Nephron (organoid): ENCODE data around the gene RBMS2.

ENCODE experiments used
- H3K27ac Mint-ChIP-seq, 3 experiments: 2 replicates each; pipeline ENCODE4 v1.8.0; 2020; ENCODE audit warnings: mixed read lengths in 3 of 3, mild to moderate bottlenecking in 2 of 3, moderate library complexity in 1 of 3
- H3K27me3 Mint-ChIP-seq: 2 replicates; pipeline ENCODE4 v1.8.0; 2021; ENCODE audit warnings: low read depth, mild to moderate bottlenecking, moderate library complexity, mixed read lengths
- H3K36me3 Mint-ChIP-seq: 2 replicates; pipeline ENCODE4 v1.8.0; 2020; ENCODE audit warnings: low read depth, mixed read lengths
- H3K4me1 Mint-ChIP-seq: 2 replicates; pipeline ENCODE4 v1.8.0; 2020; ENCODE audit warnings: mixed read lengths
- H3K4me3 Mint-ChIP-seq, 3 experiments: 2 replicates each; pipeline ENCODE4 v1.8.0; 2020; ENCODE audit warnings: mild to moderate bottlenecking in 3 of 3, mixed read lengths in 3 of 3, moderate library complexity in 2 of 3
- H3K9me3 Mint-ChIP-seq: 2 replicates; pipeline ENCODE4 v1.8.0; 2020; ENCODE audit warnings: mixed read lengths
- TF ChIP-seq, protein P1 (sequence below), 3 experiments: fragments of 200-600 bp; sonication (generic); IDR thresholded peaks; one replicate each; pipeline ENCODE4 v1.5.0; 2021; ENCODE audit warnings: antibody characterized with exemption in 3 of 3; ENCODE audit not compliant: unreplicated experiment in 3 of 3

Gene RBMS2

DNA sequence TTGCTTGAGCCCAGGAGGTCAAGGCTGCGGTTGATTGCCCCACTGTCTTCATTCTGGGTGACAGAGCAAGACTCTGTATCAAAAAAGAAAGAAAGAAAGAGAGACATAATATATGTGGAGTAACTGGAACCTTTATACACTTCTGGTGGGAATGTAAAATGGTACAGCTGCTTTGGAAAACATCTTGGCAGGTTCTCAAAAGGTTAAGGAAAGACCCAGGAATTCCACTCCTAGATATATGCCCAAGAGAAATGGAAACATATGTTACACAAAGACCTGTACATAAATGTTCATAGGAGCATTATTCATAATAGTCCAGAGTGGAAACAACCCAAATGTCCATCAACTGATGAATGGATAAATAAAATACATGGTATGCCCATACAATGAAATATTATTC, 7.2 kb downstream of the RBMS2 start:
- H3K4me1 Mint-ChIP-seq: peaks cover 42% of the 10 kb centered on the region
- no peak overlapping the region for H3K4me3 Mint-ChIP-seq
- peaks cover 5% of the 10 kb centered on the region for H3K36me3 Mint-ChIP-seq
- no peaks in the 10 kb centered on the region for H3K9me3 Mint-ChIP-seq
- TF ChIP-seq, protein P1, sequence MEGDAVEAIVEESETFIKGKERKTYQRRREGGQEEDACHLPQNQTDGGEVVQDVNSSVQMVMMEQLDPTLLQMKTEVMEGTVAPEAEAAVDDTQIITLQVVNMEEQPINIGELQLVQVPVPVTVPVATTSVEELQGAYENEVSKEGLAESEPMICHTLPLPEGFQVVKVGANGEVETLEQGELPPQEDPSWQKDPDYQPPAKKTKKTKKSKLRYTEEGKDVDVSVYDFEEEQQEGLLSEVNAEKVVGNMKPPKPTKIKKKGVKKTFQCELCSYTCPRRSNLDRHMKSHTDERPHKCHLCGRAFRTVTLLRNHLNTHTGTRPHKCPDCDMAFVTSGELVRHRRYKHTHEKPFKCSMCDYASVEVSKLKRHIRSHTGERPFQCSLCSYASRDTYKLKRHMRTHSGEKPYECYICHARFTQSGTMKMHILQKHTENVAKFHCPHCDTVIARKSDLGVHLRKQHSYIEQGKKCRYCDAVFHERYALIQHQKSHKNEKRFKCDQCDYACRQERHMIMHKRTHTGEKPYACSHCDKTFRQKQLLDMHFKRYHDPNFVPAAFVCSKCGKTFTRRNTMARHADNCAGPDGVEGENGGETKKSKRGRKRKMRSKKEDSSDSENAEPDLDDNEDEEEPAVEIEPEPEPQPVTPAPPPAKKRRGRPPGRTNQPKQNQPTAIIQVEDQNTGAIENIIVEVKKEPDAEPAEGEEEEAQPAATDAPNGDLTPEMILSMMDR (IDR thresholded peaks at IDR 0.05; ENCODE audit: unreplicated experiment in 3 of 3): no peak
- H3K27ac Mint-ChIP-seq: peak overlapping the region in 2 of 3 experiments; percentile 29 to 76
- H3K27me3 Mint-ChIP-seq: no peaks in the 10 kb centered on the region

DNA sequence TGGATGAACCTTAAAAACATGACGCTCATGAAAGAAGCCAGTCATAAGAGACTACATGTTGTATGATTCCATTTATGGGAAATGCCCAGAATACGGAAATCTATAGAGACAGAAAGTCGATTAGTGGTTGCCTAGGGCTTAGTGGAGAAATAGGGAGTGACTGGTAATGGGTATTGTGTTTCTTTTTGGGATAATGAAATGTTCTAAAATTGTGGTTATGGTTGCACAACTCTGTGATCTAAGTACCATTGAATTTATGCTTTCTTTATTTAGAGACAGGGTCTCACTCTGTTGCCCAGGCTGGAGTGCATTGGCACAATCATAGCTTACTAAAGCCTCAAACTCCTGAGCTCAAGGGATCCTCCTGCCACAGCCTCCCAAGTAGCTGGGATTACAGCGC, 8.0 kb downstream of the RBMS2 start:
- TF ChIP-seq, protein P1 (IDR thresholded peaks at IDR 0.05; ENCODE audit: unreplicated experiment in 3 of 3): no peak
- Mint-ChIP-seq H3K27me3 (no peaks in the 10 kb centered on the region), H3K4me3 (no peak overlapping the region), H3K9me3 (no peaks in the 10 kb centered on the region), H3K4me1 (peaks cover 38% of the 10 kb centered on the region), H3K36me3 (peaks cover 5% of the 10 kb centered on the region), H3K27ac (peak overlapping the region in 2 of 3 experiments; percentile 29 to 55)

DNA sequence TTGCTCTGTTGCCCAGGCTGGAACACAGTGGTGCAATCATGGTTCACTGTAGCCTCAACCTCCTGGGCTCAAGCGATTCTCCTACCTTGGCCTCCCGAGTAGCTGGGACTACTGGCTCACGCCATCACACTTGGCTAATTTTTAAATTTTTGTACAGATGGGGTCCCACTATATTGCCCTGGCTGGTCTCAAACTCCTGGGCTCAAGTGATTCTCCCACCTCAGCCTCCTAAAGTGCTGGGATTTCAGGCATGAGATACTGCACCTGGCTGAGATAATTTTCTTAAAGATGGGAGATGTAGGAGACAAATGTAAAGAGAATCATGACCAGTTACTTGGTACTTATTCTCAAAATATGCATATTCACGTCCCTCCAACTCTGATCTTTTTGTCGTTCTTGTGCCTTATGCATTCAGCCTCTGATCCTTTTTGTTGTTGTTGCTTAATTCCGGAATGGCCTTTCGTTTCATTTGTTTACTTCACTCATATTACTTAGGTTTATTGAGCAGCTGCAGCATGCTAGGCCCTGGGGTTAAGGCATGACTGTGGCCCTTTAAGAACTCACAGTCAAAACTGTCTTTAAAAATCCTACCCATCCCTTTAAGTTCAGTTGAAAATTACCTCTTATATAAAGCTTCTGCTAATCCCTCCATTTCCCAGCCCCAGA, 8.9 kb downstream of the RBMS2 start:
- Mint-ChIP-seq H3K4me3 (no peak overlapping the region), H3K36me3 (peaks cover 5% of the 10 kb centered on the region), H3K27ac (peak overlapping the region in 1 of 3 experiments; percentile 8), H3K9me3 (no peaks in the 10 kb centered on the region), H3K4me1 (peaks cover 38% of the 10 kb centered on the region), H3K27me3 (no peaks in the 10 kb centered on the region)
- TF ChIP-seq, protein P1 (IDR thresholded peaks at IDR 0.05; ENCODE audit: unreplicated experiment in 3 of 3): no peak

DNA sequence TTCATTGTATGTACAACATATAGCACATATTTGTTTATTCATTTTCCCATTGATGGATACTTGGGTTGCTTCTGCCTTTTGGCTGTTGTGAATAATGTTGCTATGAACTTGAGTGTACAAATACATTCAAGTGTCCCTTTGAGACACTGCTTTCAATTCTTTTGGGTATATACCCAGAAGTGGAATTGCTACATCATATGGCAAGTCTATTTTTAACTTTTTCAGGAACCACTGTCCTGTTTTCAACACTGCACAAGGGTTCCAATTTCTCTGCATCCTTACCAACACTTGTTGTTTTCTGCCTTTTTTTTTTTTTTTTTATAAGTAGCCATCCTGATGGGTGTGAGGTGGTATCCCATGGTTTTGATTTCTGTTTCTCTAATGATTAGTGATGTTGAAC, 15.9 kb downstream of the RBMS2 start:
- Mint-ChIP-seq H3K4me3 (no peak overlapping the region), H3K4me1 (peaks cover 5% of the 10 kb centered on the region), H3K27ac (no peak overlapping the region), H3K9me3 (no peaks in the 10 kb centered on the region), H3K27me3 (no peaks in the 10 kb centered on the region), H3K36me3 (no peaks in the 10 kb centered on the region)
- TF ChIP-seq, protein P1 (IDR thresholded peaks at IDR 0.05; ENCODE audit: unreplicated experiment in 3 of 3): no peak

DNA sequence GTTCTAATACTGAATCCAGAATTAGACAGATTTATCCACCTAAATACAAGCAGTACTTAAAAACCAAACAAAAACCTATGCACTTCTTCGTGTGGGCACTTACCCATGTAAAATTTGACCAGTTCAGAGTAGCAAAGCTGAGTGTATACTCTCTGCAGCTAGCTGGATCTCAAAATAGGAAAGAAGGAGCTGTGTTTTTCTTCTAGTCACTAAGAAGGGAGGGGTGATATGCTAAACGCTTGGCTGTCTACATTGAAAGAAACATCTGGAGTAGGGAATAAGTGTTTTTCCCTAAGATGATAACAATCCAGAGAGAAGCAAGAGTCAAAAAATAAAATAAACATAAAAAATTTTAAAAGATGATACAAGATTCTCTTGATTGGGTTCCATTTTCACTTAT, 20.0 kb downstream of the RBMS2 start:
- H3K4me3 Mint-ChIP-seq: no peak overlapping the region
- TF ChIP-seq, protein P1 (IDR thresholded peaks at IDR 0.05; ENCODE audit: unreplicated experiment in 3 of 3): no peak

DNA sequence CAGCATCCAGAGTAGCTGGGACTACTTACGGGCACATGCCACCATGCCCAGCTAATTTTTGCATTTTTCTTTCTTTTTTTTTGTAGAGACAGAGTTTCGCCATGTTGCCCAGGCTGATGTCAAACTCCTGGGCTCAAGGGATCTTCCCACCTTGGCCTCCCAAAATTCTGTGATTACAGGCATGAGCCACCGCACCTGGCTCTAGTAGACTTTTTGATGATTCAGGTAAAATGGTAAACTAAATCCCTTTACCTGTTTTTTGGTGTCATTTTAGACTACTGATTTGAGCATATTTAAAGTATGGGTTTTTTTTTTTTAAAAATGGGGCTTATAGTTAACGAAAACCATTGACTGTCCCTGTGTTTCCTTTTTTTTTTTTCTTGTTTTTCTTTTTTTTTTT, 20.5 kb downstream of the RBMS2 start:
- Mint-ChIP-seq H3K4me1 (peaks cover 3% of the 10 kb centered on the region), H3K27ac (no peak overlapping the region), H3K9me3 (no peaks in the 10 kb centered on the region), H3K27me3 (no peaks in the 10 kb centered on the region), H3K4me3 (no peak overlapping the region), H3K36me3 (peaks cover 9% of the 10 kb centered on the region)
- TF ChIP-seq, protein P1 (IDR thresholded peaks at IDR 0.05; ENCODE audit: unreplicated experiment in 3 of 3): no peak

More for the DNA sequence above, 20.0 kb downstream of the RBMS2 start:
- Mint-ChIP-seq H3K36me3 (peaks cover 9% of the 10 kb centered on the region), H3K4me1 (peaks cover 5% of the 10 kb centered on the region), H3K27ac (peak overlapping the region; percentile 49 to 70 (median 67)), H3K9me3 (no peaks in the 10 kb centered on the region), H3K27me3 (no peaks in the 10 kb centered on the region)
